Measurements from ENCODE around the gene TREML4.

Gene TREML4

GRCh38 chr6:41266541-41266940, 38.4 kb downstream of the TREML4 start:
- no peak overlapping the region for H3K4me3 ChIP-seq (ENCODE audit: low read depth, low read length)
- no peak for TF ChIP-seq CTCF (IDR thresholded peaks at IDR 0.05; ENCODE audit: low read depth, low read length)

- H3K4me3 ChIP-seq (ENCODE audit: low read depth, low read length): no peak overlapping the region
- no peak for TF ChIP-seq CTCF (IDR thresholded peaks at IDR 0.05; ENCODE audit: low read depth, low read length)
Measured at GRCh38 chr6:41268478-41268877, 40.3 kb downstream of the TREML4 start.

- no peak overlapping the region for H3K4me3 ChIP-seq (ENCODE audit: low read depth, low read length)
- TF ChIP-seq CTCF (IDR thresholded peaks at IDR 0.05; ENCODE audit: low read depth, low read length): no peak
Measured at GRCh38 chr6:41269166-41269565, 41.0 kb downstream of the TREML4 start.

- no peak for TF ChIP-seq CTCF (IDR thresholded peaks at IDR 0.05; ENCODE audit: low read depth, low read length)
- no peak overlapping the region for H3K4me3 ChIP-seq (ENCODE audit: low read depth, low read length)
Measured at GRCh38 chr6:41269716-41270115, 41.6 kb downstream of the TREML4 start.

GRCh38 chr6:41271901-41272395, 43.8 kb downstream of the TREML4 start:
- H3K4me3 ChIP-seq (ENCODE audit: low read depth, low read length): no peak overlapping the region
- no peak for TF ChIP-seq CTCF (IDR thresholded peaks at IDR 0.05; ENCODE audit: low read depth, low read length)

- H3K4me3 ChIP-seq (ENCODE audit: low read depth, low read length): no peak overlapping the region
- TF ChIP-seq CTCF (IDR thresholded peaks at IDR 0.05; ENCODE audit: low read depth, low read length): no peak
Measured at GRCh38 chr6:41272591-41273240, 44.6 kb downstream of the TREML4 start.

- no peak for TF ChIP-seq CTCF (IDR thresholded peaks at IDR 0.05; ENCODE audit: low read depth, low read length)
- no peak overlapping the region for H3K4me3 ChIP-seq (ENCODE audit: low read depth, low read length)
Measured at GRCh38 chr6:41273714-41274113, 45.6 kb downstream of the TREML4 start.
